ENCODE results near the gene S100A13. TPM values are rescaled to one million over a fixed set of nuclear protein-coding genes. Genes with fewer than 3 reads are reported as not detected.
"Not testable (repeated sequence)": the region's sequence is repeated elsewhere in the genome, so short reads cannot be mapped to it uniquely, and the experiment has no call there.

S100A13 gene
- total RNA-seq, 6 experiments from 2014 or later: 162 to 225 (median 208) TPM

DNA sequence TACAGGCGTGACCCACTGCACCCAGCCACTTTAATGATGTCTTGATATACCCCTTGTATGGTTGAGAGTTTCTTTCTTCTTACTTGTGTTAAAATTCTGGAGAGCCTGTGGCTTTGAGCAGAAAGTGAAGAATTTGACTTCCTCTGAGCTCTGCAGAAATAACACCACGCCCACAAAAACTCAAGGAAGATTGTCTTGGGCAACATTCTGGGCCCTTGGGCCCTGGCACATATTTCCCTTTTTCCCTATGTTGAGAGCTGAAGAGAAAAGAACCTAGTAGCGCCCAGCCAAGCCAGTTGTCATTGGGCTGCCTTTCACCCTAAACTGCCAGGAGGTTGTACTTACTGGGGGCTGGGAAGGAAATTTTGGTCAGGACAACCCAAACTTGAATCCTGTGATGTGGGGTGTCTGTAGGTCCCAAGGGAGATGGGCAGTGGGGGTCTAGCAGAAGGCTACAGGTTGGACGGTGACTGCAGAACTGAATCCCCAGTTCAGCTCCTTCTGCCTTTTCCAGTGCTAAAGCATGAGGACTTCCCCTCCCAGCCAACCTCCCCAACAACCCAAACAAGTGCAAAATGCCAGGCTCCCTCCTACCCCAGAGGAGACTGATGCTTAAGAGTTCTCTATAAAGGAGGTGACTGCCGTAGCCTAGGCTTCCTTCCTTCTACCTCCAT, 19.5 kb upstream of the S100A13 start:
- peaks cover 49% of the 10 kb centered on the region for H3K36me3 Mint-ChIP-seq (ENCODE audit: low read depth)
- no peak overlapping the region for H3K27ac Mint-ChIP-seq

DNA sequence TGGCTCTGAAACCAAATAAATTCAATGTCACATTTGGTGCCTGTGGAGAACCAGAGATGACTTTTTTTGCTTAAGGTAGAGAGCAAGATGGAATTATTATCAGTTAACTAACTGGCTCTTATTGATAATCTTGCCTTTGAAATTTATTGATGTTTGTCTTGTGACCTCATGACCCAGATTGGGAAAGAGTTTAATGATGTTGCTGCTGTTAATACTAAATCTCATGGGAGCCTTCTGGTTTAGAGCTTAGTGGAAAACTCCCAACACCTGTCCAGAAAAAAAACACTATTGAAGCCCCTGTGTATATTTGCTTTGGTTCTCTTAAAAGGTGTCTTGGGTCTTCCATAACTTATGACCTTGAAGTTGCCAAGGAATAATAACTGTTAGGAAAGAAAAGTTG, 16.5 kb upstream of the S100A13 start:
- TF ChIP-seq, protein P1, sequence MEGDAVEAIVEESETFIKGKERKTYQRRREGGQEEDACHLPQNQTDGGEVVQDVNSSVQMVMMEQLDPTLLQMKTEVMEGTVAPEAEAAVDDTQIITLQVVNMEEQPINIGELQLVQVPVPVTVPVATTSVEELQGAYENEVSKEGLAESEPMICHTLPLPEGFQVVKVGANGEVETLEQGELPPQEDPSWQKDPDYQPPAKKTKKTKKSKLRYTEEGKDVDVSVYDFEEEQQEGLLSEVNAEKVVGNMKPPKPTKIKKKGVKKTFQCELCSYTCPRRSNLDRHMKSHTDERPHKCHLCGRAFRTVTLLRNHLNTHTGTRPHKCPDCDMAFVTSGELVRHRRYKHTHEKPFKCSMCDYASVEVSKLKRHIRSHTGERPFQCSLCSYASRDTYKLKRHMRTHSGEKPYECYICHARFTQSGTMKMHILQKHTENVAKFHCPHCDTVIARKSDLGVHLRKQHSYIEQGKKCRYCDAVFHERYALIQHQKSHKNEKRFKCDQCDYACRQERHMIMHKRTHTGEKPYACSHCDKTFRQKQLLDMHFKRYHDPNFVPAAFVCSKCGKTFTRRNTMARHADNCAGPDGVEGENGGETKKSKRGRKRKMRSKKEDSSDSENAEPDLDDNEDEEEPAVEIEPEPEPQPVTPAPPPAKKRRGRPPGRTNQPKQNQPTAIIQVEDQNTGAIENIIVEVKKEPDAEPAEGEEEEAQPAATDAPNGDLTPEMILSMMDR (IDR thresholded peaks at IDR 0.05): no peak
- Mint-ChIP-seq H3K9me3 (no peaks in the 10 kb centered on the region), H3K27me3 (ENCODE audit: insufficient read depth) (peaks cover 4% of the 10 kb centered on the region; the same call in 1 of the 2 replicates), H3K4me1 (ENCODE audit: low read depth) (0 out of 2 replicates have a peak, but pooled peaks cover 5% of the 10 kb centered on the region), H3K27ac (no peak overlapping the region), H3K36me3 (ENCODE audit: low read depth) (peaks cover 56% of the 10 kb centered on the region), H3K4me3 (no peak overlapping the region)
- no peak for DNase-seq

More for the DNA sequence above, 19.5 kb upstream of the S100A13 start:
- no peak overlapping the region for H3K4me3 Mint-ChIP-seq
- no peak for DNase-seq
- H3K9me3 Mint-ChIP-seq: no peaks in the 10 kb centered on the region
- H3K4me1 Mint-ChIP-seq (ENCODE audit: low read depth): 0 out of 2 replicates have a peak, but pooled peaks cover 5% of the 10 kb centered on the region
- peaks cover 4% of the 10 kb centered on the region; the same call in 1 of the 2 replicates for H3K27me3 Mint-ChIP-seq (ENCODE audit: insufficient read depth)
- TF ChIP-seq, protein P1 (IDR thresholded peaks at IDR 0.05): no peak

DNA sequence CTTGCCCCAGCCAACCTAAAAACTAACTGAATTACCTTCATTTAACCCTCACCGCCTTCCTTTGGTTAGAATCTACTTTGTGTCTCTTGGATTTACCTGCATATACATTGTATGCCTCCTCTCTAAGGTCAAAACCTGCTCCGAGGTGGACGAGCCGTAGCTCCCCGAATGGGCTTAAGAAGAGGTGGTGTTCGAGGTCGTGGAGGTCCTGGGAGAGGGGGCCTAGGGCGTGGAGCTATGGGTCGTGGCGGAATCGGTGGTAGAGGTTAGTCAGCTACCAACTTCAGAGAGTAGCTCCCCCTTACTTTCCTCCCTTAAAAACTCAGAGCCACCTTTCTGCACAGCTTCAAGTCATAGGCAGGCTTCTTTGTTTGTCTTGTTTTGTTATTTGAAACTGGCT, 15.8 kb upstream of the S100A13 start:
- TF ChIP-seq, protein P1 (IDR thresholded peaks at IDR 0.05): no peak
- H3K4me3 Mint-ChIP-seq: no peak overlapping the region
- no peak overlapping the region for H3K27ac Mint-ChIP-seq
- no peak for DNase-seq
- no peaks in the 10 kb centered on the region for H3K9me3 Mint-ChIP-seq
- H3K36me3 Mint-ChIP-seq (ENCODE audit: low read depth): peaks cover 56% of the 10 kb centered on the region
- H3K4me1 Mint-ChIP-seq (ENCODE audit: low read depth): peaks cover 5% of the 10 kb centered on the region; the same call in 1 of the 2 replicates
- H3K27me3 Mint-ChIP-seq (ENCODE audit: insufficient read depth): no peaks in the 10 kb centered on the region; the same call in 1 of the 2 replicates

DNA sequence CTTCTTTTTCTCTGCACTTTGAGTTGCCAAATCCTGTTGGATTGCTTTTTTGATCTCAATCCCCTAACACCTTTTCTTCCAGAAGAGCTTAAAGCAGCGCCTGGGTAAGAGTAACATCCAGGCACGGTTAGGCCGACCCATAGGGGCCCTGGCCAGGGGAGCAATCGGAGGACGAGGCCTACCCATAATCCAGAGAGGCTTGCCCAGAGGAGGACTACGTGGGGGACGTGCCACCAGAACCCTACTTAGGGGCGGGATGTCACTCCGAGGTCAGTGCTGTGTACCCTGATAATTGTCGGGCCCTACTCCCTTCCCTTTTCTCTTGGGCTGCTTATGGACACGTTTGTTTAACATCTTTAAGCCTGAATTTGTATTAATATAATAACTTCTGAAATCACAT, 14.9 kb upstream of the S100A13 start:
- no peak overlapping the region for H3K4me3 Mint-ChIP-seq
- TF ChIP-seq, protein P1 (IDR thresholded peaks at IDR 0.05): no peak
- H3K9me3 Mint-ChIP-seq: no peaks in the 10 kb centered on the region
- H3K27me3 Mint-ChIP-seq (ENCODE audit: insufficient read depth): no peaks in the 10 kb centered on the region
- DNase-seq: no peak
- H3K36me3 Mint-ChIP-seq (ENCODE audit: low read depth): peaks cover 60% of the 10 kb centered on the region
- H3K27ac Mint-ChIP-seq: no peak overlapping the region
- H3K4me1 Mint-ChIP-seq (ENCODE audit: low read depth): peaks cover 12% of the 10 kb centered on the region

DNA sequence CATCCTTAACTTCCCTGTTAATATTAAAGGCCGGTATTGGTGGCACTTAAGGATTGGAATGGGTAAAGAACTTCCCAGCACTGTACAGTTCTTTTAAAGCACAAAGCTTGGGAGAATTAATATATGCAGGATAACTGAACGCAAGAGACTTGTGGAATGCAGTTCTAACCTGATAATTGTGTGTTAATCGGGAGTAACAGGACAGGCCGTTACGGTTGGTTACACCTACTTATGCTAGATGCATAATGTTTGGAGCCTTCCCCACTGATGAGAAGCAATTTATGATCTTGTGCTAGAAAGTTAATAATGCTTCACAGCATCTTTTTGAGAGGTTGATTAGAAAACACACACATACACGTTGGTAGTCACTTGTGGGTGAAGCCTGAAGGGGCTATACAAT, 13.6 kb upstream of the S100A13 start:
- Mint-ChIP-seq H3K4me3 (no peak overlapping the region), H3K27ac (no peak overlapping the region), H3K27me3 (ENCODE audit: insufficient read depth) (no peaks in the 10 kb centered on the region), H3K4me1 (ENCODE audit: low read depth) (peaks cover 14% of the 10 kb centered on the region), H3K9me3 (no peaks in the 10 kb centered on the region), H3K36me3 (ENCODE audit: low read depth) (peaks cover 61% of the 10 kb centered on the region)
- TF ChIP-seq, protein P1 (IDR thresholded peaks at IDR 0.05): no peak
- no peak for DNase-seq

DNA sequence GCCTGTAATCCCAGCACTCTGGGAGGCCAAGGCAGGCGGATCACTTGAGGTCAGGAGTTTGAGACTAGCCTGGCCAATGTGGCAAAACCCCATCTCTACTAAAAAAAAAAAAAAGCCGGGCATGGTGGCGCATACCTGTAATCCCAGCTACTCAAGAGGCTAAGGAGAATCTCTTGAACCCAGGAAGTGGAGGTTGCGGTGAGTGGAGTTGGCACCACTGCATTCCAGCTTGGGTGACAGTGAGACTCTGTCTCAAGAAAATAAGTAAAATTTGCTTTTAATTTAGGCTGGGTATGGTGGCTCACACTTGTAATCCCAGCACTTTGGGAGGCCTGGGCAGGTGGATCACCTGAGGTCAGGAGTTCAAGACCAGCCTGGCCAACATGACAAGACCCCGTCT, 12.9 kb upstream of the S100A13 start:
- H3K4me3 Mint-ChIP-seq; DNase-seq; H3K27me3 Mint-ChIP-seq (ENCODE audit: insufficient read depth); H3K27ac Mint-ChIP-seq; H3K9me3 Mint-ChIP-seq: not testable (repeated sequence)
- Mint-ChIP-seq H3K36me3 (ENCODE audit: low read depth) (peaks cover 56% of the 10 kb centered on the region), H3K4me1 (ENCODE audit: low read depth) (peaks cover 14% of the 10 kb centered on the region)
